ENCODE data around the gene SEPTIN6. TPM values are rescaled to one million over a fixed set of nuclear protein-coding genes. Genes with fewer than 3 reads are reported as not detected.
A peak's percentile ranks its signal among the peaks of the same experiment; 100 is the strongest.

The SEPTIN6 gene
- total and polyA plus RNA-seq, 2 donors from 2014 or later = 32.4 to 40.1 TPM

GRCh38 chrX:119706616-119707015 lies 13.6 kb upstream of the SEPTIN6 start:
- FAIRE-seq (no peak), DNase-seq (no peak)
- intact Hi-C loops (cut with DNase I) = no loop called here
- Histone ChIP-seq H3K9ac (ENCODE audit: low read length in 3 of 3) (no peak overlapping the region), H3K4me3 (ENCODE audit: low read length in 3 of 3) (no peak overlapping the region), H3K27me3 (ENCODE audit: control insufficient read depth, insufficient read depth, low read length) (no peaks in the 10 kb centered on the region), H3K27ac (ENCODE audit: low read depth in 2 of 2, low read length in 2 of 2) (no peak overlapping the region), H3K9me3 (ENCODE audit: control insufficient read depth in 2 of 3, insufficient read depth in 1 of 3, low read length in 3 of 3) (no peaks in the 10 kb centered on the region), H3K36me3 (ENCODE audit: control insufficient read depth in 2 of 3, insufficient read depth in 3 of 3, low read length in 3 of 3) (no peaks in the 10 kb centered on the region), H3K4me1 (ENCODE audit: control insufficient read depth in 2 of 3, insufficient read depth in 2 of 3, low read depth in 1 of 3, low read length in 3 of 3) (no peaks in the 10 kb centered on the region)
- no peak for TF ChIP-seq CTCF (IDR thresholded peaks at IDR 0.05; ENCODE audit: borderline replicate concordance, extremely low read depth, insufficient read depth)

DNA sequence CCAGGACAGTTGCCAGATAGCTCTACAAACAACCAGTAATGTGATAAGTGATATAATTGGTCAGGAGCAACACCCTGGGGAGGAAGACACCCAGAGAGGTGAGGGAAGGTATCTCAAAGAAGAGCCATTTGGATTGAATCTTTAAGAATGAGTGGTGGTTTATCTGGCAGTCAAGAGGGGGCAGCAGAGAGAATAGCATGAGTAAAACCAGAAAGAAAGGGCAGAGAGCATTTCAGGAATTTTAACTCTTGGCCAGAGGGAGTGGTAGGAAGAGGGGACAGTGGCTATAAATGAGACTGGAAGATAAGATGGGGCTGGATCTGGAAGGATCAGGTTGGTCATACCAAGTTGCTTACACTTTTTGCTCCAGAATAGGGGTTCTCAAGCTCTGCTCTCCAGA lies 5.9 kb upstream of the SEPTIN6 start:
- no peak overlapping the region for H3K4me3 ChIP-seq (ENCODE audit: low read length in 3 of 3)
- H3K9me3 ChIP-seq (ENCODE audit: control insufficient read depth in 2 of 3, insufficient read depth in 1 of 3, low read length in 3 of 3) = no peaks in the 10 kb centered on the region
- H3K27me3 ChIP-seq (ENCODE audit: control insufficient read depth, insufficient read depth, low read length) = no peaks in the 10 kb centered on the region
- peak; percentile 40 for TF ChIP-seq CTCF (IDR thresholded peaks at IDR 0.05; ENCODE audit: borderline replicate concordance, extremely low read depth, insufficient read depth)
- FAIRE-seq = peak; percentile 95
- no peaks in the 10 kb centered on the region for H3K36me3 ChIP-seq (ENCODE audit: control insufficient read depth in 2 of 3, insufficient read depth in 3 of 3, low read length in 3 of 3)
- peak in 3 of 5 donors; percentile 30 to 90 (median 76) for DNase-seq
- no peak overlapping the region for H3K9ac ChIP-seq (ENCODE audit: low read length in 3 of 3)
- intact Hi-C loops (cut with DNase I) = no loop called here
- H3K27ac ChIP-seq (ENCODE audit: low read depth in 2 of 2, low read length in 2 of 2) = no peak overlapping the region
- H3K4me1 ChIP-seq (ENCODE audit: control insufficient read depth in 2 of 3, insufficient read depth in 2 of 3, low read depth in 1 of 3, low read length in 3 of 3) = no peaks in the 10 kb centered on the region

DNA sequence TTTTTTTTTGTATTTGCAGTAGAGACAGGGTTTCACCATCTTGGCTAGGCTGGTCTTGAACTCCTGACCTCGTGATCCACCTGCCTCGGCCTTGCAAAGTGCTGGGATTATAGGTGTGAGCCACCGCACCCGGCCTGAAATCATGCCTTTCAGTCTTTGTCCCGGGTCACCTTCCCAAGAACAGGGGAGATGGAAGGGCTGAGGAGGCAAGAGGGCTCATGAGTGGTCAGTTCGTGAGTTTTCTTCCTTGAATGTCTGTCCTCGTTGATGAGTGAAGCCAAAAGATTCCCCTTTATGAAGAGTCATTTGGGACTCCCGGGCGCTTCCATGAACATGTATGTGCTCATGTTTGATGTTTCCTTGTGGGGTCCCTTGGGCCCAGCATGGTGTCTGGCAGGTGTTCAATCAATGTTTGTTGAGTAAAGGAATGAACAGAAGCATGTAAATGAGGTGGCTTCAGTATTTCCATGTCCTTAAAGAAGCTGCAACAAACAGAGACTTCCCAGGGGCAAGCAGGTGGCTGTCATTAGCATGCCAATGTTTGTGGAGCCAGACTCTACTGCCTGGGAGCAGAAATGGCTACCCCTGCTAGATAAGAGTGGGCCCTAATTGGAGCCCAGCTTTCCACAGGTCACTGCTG lies 3.4 kb upstream of the SEPTIN6 start:
- H3K9me3 ChIP-seq (ENCODE audit: control insufficient read depth in 2 of 3, insufficient read depth in 1 of 3, low read length in 3 of 3) = no peaks in the 10 kb centered on the region
- no peaks in the 10 kb centered on the region for H3K36me3 ChIP-seq (ENCODE audit: control insufficient read depth in 2 of 3, insufficient read depth in 3 of 3, low read length in 3 of 3)
- H3K4me1 ChIP-seq (ENCODE audit: control insufficient read depth in 2 of 3, insufficient read depth in 2 of 3, low read depth in 1 of 3, low read length in 3 of 3) = no peaks in the 10 kb centered on the region
- H3K27me3 ChIP-seq (ENCODE audit: control insufficient read depth, insufficient read depth, low read length) = no peaks in the 10 kb centered on the region
- H3K9ac ChIP-seq (ENCODE audit: low read length in 3 of 3) = no peak overlapping the region
- intact Hi-C loops (cut with DNase I) = no loop called here
- H3K4me3 ChIP-seq (ENCODE audit: low read length in 3 of 3) = no peak overlapping the region
- FAIRE-seq = no peak
- TF ChIP-seq CTCF (IDR thresholded peaks at IDR 0.05; ENCODE audit: borderline replicate concordance, extremely low read depth, insufficient read depth) = no peak
- H3K27ac ChIP-seq (ENCODE audit: low read depth in 2 of 2, low read length in 2 of 2) = no peak overlapping the region
- no peak for DNase-seq
